H1 (cell line): Measurements from ENCODE around the gene SPACA9. TPM values are rescaled to one million over a fixed set of nuclear protein-coding genes. Genes with fewer than 3 reads are reported as not detected.

Experiments
- ATF3 ChIP-seq: IDR thresholded peaks from 2 replicates; pipeline ENCODE4 v1.6.1; 2011; ENCODE audit warnings: low read depth, mild to moderate bottlenecking, low read length; ENCODE audit not compliant: insufficient read depth
- ZNF274 ChIP-seq: IDR thresholded peaks from 2 replicates; pipeline ENCODE4 v1.7.0; 2012; ENCODE audit warnings: low read length, borderline replicate concordance; ENCODE audit errors: extremely low read depth
- polyA plus RNA-seq, 7 experiments: library from polyadenylated mRNA; depleted of rRNA in 3 of 7; stranded (reverse) in 5 of 7; unstranded in 2 of 7; fragments of >200 nt in 5 of 7; fragments of 200-250 nt in 2 of 7; gene quantifications; 1 replicate in 5 of 7; 2 replicates in 1 of 7; 4 replicates in 1 of 7; pipeline versions ENCODE4 v1.2.1 to v1.2.3, GENCODE V29; 2011 to 2013; ENCODE audit warnings: missing spikeins in 2 of 7, mixed read lengths in 2 of 7
- total RNA-seq: library from RNA; stranded (reverse); fragmentation: NEBNext Ultra II Directional; extraction: Animal tissue kit (Norgen Biotek cat#: 25700); gene quantifications from 2 replicates; pipeline ENCODE4 v1.2.1, GENCODE V29; 2021

The SPACA9 gene
- total and polyA plus RNA-seq, 2 of the 8 experiments (the other 6 are each of a cell fraction or from before 2014, with no cell fraction given): 0.63 to 1.3 TPM

- TF ChIP-seq ATF3: no peak
- no peak for TF ChIP-seq ZNF274
These were observed 7.6 kb downstream of the SPACA9 start (continued) for GRCh38 chr9:132886334-132886725.
